ENCODE data around the gene BLOC1S3. TPM values are rescaled to one million over a fixed set of nuclear protein-coding genes. Genes with fewer than 3 reads are reported as not detected.

BLOC1S3 gene
- total RNA-seq, 2 donors from 2014 or later: 20.7 to 21.4 TPM

DNA sequence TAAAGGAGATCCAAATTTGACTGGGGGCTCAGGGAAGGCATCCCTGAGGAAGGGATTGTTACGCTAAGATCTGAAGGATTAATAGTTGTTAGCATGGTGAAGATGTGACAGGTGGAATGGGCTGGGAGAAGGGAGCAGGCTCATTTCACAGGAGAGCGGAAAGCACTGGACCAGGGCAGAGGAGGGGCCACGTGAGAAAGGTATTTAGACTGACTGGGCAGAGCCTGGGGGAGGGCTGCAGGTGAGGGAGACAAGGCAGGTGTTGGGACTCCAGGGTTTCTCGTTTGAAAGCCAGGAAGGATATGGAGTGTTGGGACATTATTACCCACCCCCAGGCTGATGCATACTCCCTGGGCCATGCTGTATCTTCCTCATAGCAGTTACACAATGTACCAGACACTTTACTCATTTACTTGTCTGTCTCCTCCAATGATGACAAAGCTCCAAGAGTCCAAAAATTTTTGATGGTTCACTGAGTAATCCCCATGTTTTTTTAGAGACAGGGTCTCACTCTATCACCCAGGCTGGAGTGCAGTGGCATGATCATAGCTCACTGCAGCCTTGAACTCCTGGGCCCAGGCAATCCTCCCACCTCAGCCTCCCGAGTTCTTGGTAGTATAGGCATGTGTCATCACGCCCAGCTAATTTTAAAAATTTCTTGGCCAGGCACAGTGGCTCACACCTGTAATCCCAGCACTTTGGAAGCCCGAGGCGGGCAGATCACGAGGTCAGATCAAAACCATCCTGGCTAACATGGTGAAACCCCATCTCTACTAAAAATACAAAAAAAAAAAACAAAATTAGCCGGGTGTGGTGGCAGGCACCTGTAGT, 2.9 kb upstream of the BLOC1S3 start:
- DNase-seq (ENCODE audit: low spot score): no peak
- Histone ChIP-seq H3K27ac (no peak overlapping the region), H3K27me3 (replicated peaks; ENCODE audit: insufficient read depth) (no peaks in the 10 kb centered on the region), H3K9me3 (no peaks in the 10 kb centered on the region), H3K36me3 (no peaks in the 10 kb centered on the region), H3K4me3 (no peak overlapping the region), H3K4me1 (ENCODE audit: control insufficient read depth in 1 of 2, low read depth in 2 of 2) (peaks cover 16 to 26% of the 10 kb centered on the region in 2 donors)
- no peak for ATAC-seq (ENCODE audit: insufficient number of reproducible peaks, low FRiP score, low read depth)
- no peak for TF ChIP-seq CTCF (IDR thresholded peaks at IDR 0.05)

GRCh38 chr19:45177817-45178261, 745 bp upstream of the BLOC1S3 start, which contains the start of gene TRAPPC6A:
TRAPPC6A (minus strand) TSS chr19:45178237; CDS start chr19:45178218, 19 bp downstream.
- DNase-seq (ENCODE audit: low spot score): no peak
- Histone ChIP-seq H3K4me1 (ENCODE audit: control insufficient read depth in 1 of 2, low read depth in 2 of 2) (peaks cover 26 to 32% of the 10 kb centered on the region in 2 donors), H3K36me3 (peaks cover 8% of the 10 kb centered on the region), H3K4me3 (peak within 1 kb of the TSS; percentile 91), H3K27me3 (replicated peaks; ENCODE audit: insufficient read depth) (no peaks in the 10 kb centered on the region), H3K9me3 (no peaks in the 10 kb centered on the region), H3K27ac (peak within 1 kb of the TSS; percentile 86 to 97)
- TF ChIP-seq CTCF (IDR thresholded peaks at IDR 0.05): no peak
- no peak for ATAC-seq (ENCODE audit: insufficient number of reproducible peaks, low FRiP score, low read depth)

- peaks cover 26 to 32% of the 10 kb centered on the region in 2 donors for H3K4me1 ChIP-seq (ENCODE audit: control insufficient read depth in 1 of 2, low read depth in 2 of 2)
- H3K4me3 ChIP-seq: peak overlapping the region; percentile 91
- no peaks in the 10 kb centered on the region for H3K9me3 ChIP-seq
- TF ChIP-seq CTCF (IDR thresholded peaks at IDR 0.05): no peak
- ATAC-seq (ENCODE audit: insufficient number of reproducible peaks, low FRiP score, low read depth) (no peak), DNase-seq (ENCODE audit: low spot score) (no peak)
- H3K27ac ChIP-seq: peak overlapping the region; percentile 84 to 89
- peaks cover 8% of the 10 kb centered on the region for H3K36me3 ChIP-seq
- no peaks in the 10 kb centered on the region for H3K27me3 ChIP-seq (replicated peaks; ENCODE audit: insufficient read depth)
These were observed 698 bp downstream of the BLOC1S3 start for GRCh38 chr19:45179072-45179891.

DNA sequence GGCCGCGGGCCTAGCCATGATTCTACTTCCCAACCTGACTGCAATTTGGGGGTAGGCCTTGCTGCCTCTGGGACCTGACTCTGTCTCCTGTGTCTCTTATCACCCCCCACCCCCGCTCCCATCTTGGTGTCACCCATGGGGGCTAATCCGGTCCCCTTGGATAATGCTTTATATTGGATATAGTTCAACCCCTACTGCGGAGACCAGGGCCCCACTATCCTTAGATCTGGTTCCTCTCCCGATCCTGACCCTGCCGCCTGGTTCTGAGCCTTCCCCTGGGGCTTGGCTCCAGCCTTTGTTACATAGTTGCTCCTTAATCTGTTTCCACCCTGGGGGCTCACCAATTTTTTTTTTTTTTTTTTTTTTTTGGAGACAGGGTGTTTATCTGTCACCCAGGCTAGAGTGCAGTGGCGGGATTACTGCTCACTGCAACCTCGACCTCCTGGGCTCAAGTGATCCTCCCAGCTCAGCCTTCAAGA, 1.3 kb downstream of the BLOC1S3 start:
- no peak for ATAC-seq (ENCODE audit: insufficient number of reproducible peaks, low FRiP score, low read depth)
- Histone ChIP-seq H3K27ac (peak overlapping the region; percentile 84 to 89), H3K27me3 (replicated peaks; ENCODE audit: insufficient read depth) (no peaks in the 10 kb centered on the region)

More for the DNA sequence above, 1.3 kb downstream of the BLOC1S3 start:
- peaks cover 8% of the 10 kb centered on the region for H3K36me3 ChIP-seq
- no peak for TF ChIP-seq CTCF (IDR thresholded peaks at IDR 0.05)
- H3K4me1 ChIP-seq (ENCODE audit: control insufficient read depth in 1 of 2, low read depth in 2 of 2): peaks cover 26 to 32% of the 10 kb centered on the region in 2 donors
- no peaks in the 10 kb centered on the region for H3K9me3 ChIP-seq
- peak overlapping the region; percentile 91 for H3K4me3 ChIP-seq
- no peak for DNase-seq (ENCODE audit: low spot score)

Measured in thoracic aorta (tissue), 2 donors.